ENCODE measurements around the gene MCTP2. TPM values are rescaled to one million over a fixed set of nuclear protein-coding genes. Genes with fewer than 3 reads are reported as not detected.

Gene MCTP2
- total RNA-seq, 2 donors from 2014 or later, result 25.4 to 46.3 TPM

DNA sequence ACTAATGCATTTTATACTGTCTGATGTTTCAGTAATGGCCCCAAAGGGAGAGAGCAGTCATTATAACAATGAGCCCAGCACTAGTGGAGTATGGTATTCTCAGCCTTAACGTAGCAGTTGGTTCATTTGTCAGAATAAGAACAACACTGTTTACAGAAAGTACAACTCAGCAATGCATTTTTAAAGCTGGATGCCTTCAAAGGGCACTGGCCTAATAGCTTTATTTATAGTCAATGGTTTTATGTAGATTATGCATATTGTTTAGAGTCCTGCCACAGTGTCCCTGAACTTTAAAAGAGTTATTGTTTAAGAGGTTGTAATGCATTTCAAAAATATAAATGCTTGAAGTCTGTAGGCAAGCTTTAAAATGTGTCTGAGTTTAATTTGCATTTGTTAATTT is 211.1 kb downstream of the MCTP2 start:
- no peak overlapping the region for H3K27ac ChIP-seq
- DNase-seq (ENCODE audit: low spot score), result no peak
- H3K9me3 ChIP-seq, result no peaks in the 10 kb centered on the region
- H3K27me3 ChIP-seq (replicated peaks; ENCODE audit: insufficient read depth), result no peaks in the 10 kb centered on the region
- H3K36me3 ChIP-seq, result no peaks in the 10 kb centered on the region
- no peak overlapping the region for H3K4me3 ChIP-seq
- 36% methylated on average over 1 of the region's 1 CpG for WGBS
- TF ChIP-seq POLR2AphosphoS5 (IDR thresholded peaks at IDR 0.05), result no peak
- no peak for TF ChIP-seq POLR2A (IDR thresholded peaks at IDR 0.05)
- TF ChIP-seq, protein P1, sequence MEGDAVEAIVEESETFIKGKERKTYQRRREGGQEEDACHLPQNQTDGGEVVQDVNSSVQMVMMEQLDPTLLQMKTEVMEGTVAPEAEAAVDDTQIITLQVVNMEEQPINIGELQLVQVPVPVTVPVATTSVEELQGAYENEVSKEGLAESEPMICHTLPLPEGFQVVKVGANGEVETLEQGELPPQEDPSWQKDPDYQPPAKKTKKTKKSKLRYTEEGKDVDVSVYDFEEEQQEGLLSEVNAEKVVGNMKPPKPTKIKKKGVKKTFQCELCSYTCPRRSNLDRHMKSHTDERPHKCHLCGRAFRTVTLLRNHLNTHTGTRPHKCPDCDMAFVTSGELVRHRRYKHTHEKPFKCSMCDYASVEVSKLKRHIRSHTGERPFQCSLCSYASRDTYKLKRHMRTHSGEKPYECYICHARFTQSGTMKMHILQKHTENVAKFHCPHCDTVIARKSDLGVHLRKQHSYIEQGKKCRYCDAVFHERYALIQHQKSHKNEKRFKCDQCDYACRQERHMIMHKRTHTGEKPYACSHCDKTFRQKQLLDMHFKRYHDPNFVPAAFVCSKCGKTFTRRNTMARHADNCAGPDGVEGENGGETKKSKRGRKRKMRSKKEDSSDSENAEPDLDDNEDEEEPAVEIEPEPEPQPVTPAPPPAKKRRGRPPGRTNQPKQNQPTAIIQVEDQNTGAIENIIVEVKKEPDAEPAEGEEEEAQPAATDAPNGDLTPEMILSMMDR (IDR thresholded peaks at IDR 0.05), result no peak
- intact Hi-C loops (cut with DNase I), result no loop called here
- H3K4me1 ChIP-seq (replicated peaks), result no peaks in the 10 kb centered on the region

DNA sequence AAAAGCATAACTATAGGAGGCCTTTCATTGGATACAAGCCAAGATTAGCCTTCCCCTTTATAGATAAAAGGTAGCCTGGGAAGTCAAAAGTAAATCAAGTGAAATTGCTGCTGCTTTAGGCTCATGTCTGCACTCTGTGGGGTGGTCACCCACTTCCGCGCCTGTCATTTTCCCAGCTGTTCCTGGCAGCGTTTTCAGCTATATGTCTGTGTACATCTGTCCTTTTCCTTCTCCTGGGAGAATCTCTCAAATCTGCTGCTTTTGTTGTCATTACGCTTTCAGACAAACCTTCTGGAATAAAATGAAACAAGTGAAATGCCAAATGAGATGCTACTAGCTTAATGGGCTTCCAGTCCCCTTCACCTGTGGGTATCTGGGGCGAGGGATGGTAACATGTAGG is 211.8 kb downstream of the MCTP2 start:
- TF ChIP-seq POLR2A (IDR thresholded peaks at IDR 0.05) (no peak), POLR2AphosphoS5 (IDR thresholded peaks at IDR 0.05) (no peak)
- TF ChIP-seq, protein P1 (IDR thresholded peaks at IDR 0.05), result no peak
- intact Hi-C loops (cut with DNase I), result no loop called here
- 95% methylated on average over 5 of the region's 5 CpGs for WGBS
- Histone ChIP-seq H3K27me3 (replicated peaks; ENCODE audit: insufficient read depth) (no peaks in the 10 kb centered on the region), H3K9me3 (no peaks in the 10 kb centered on the region), H3K4me3 (no peak overlapping the region), H3K36me3 (no peaks in the 10 kb centered on the region), H3K27ac (no peak overlapping the region), H3K4me1 (replicated peaks) (no peaks in the 10 kb centered on the region)
- DNase-seq (ENCODE audit: low spot score), result no peak

DNA sequence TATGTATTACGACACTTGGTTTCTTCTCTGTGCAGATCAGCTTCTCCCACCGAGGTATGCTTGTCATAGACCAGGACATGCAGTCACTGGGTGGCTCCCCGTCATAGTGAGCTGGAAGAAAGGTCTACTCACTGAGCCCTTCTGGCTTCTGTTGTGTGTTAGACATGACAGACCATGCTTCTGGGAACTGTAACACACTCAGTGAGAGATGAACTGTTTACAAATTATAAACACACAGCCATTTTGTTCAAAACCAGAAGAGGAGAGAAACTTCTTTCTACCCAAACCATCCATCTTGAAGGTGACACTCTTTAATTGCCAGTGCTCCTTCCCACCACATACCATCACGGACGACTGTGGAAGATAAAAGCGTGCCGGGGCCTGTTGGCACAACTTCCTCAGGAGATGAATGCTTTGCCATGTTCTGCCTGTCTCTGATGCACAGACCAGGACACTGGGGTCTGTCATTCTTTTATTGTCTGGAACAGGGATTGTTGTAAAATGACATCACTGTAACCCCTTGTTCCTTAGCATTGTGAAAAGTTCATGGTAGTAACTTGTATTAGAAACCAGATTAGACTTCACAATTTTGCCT is 214.3 kb downstream of the MCTP2 start:
- H3K36me3 ChIP-seq, result no peaks in the 10 kb centered on the region
- H3K4me3 ChIP-seq, result no peak overlapping the region
- no peak overlapping the region for H3K27ac ChIP-seq
- TF ChIP-seq POLR2A (IDR thresholded peaks at IDR 0.05) (no peak), POLR2AphosphoS5 (IDR thresholded peaks at IDR 0.05) (no peak)
- TF ChIP-seq, protein P1 (IDR thresholded peaks at IDR 0.05), result no peak
- intact Hi-C loops (cut with DNase I), result no loop called here
- no peak for DNase-seq (ENCODE audit: low spot score)
- WGBS, result 68% methylated on average over 7 of the region's 7 CpGs
- H3K9me3 ChIP-seq, result no peaks in the 10 kb centered on the region
- no peaks in the 10 kb centered on the region for H3K4me1 ChIP-seq (replicated peaks)
- H3K27me3 ChIP-seq (replicated peaks; ENCODE audit: insufficient read depth), result no peaks in the 10 kb centered on the region

DNA sequence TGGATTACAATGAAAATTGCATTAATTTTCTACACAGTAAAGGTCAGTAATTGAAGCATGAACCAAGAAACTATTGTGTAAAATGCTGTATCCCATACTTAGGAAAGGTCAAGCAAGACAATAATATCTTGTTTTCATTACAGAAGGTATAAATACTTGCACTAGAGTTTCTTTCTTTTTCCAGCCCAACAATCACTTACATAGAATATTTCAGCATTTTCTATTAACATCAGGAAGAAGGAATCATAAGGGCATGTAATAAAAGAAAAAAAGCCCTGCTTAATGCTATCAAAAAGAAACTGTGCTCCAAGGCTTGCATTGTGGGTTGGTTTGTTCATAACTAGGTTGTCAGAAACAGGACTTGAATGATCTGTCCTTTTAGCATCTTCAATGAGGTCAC is 215.1 kb downstream of the MCTP2 start:
- H3K36me3 ChIP-seq, result no peaks in the 10 kb centered on the region
- TF ChIP-seq POLR2AphosphoS5 (IDR thresholded peaks at IDR 0.05) (no peak), POLR2A (IDR thresholded peaks at IDR 0.05) (no peak)
- TF ChIP-seq, protein P1 (IDR thresholded peaks at IDR 0.05), result no peak
- H3K9me3 ChIP-seq, result no peaks in the 10 kb centered on the region
- DNase-seq (ENCODE audit: low spot score), result no peak
- H3K4me3 ChIP-seq, result no peak overlapping the region
- H3K27me3 ChIP-seq (replicated peaks; ENCODE audit: insufficient read depth), result no peaks in the 10 kb centered on the region
- H3K4me1 ChIP-seq (replicated peaks), result no peaks in the 10 kb centered on the region
- no peak overlapping the region for H3K27ac ChIP-seq
- intact Hi-C loops (cut with DNase I), result no loop called here

DNA sequence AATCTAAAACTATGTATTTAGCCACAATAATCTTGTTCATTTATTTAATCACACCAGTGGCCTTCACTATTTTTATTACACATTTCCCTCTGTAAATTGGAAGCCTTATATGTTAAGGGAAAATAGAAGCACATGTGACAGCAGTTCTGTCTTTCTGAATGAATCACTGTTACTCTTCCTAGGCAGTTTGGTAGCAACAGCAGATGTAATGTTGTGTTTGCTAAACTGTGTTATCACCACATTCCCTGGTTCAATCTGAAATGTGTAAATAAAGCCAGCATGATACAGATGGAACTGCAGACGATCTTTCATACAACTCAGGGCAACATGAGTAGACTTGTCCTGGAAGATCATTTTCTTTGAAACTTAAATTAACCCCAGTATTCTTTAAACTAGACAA is 220.1 kb downstream of the MCTP2 start:
- no peaks in the 10 kb centered on the region for H3K9me3 ChIP-seq
- no peaks in the 10 kb centered on the region for H3K4me1 ChIP-seq (replicated peaks)
- no peaks in the 10 kb centered on the region for H3K27me3 ChIP-seq (replicated peaks; ENCODE audit: insufficient read depth)
- no peak overlapping the region for H3K4me3 ChIP-seq
- intact Hi-C loops (cut with DNase I), result no loop called here
- H3K27ac ChIP-seq, result no peak overlapping the region
- TF ChIP-seq, protein P1 (IDR thresholded peaks at IDR 0.05), result no peak
- TF ChIP-seq POLR2AphosphoS5 (IDR thresholded peaks at IDR 0.05), result no peak
- TF ChIP-seq POLR2A (IDR thresholded peaks at IDR 0.05), result no peak
- no peaks in the 10 kb centered on the region for H3K36me3 ChIP-seq
- no peak for DNase-seq (ENCODE audit: low spot score)
- 33% methylated on average over 1 of the region's 1 CpG for WGBS
